GM19238 (cell line): ENCODE measurements around the gene ENPP7.
"Not testable (repeated sequence)": the region's sequence is repeated elsewhere in the genome, so short reads cannot be mapped to it uniquely, and the experiment has no call there.

ENCODE experiments used
- DNase-seq: peaks from one replicate; pipeline ENCODE4 v3.0.0; 2011; ENCODE audit warnings: low spot score; ENCODE audit not compliant: insufficient read length

Gene ENPP7

GRCh38 chr17:79748295-79749099 is 17.8 kb downstream of the ENPP7 start:
- DNase-seq, result no peak

DNA sequence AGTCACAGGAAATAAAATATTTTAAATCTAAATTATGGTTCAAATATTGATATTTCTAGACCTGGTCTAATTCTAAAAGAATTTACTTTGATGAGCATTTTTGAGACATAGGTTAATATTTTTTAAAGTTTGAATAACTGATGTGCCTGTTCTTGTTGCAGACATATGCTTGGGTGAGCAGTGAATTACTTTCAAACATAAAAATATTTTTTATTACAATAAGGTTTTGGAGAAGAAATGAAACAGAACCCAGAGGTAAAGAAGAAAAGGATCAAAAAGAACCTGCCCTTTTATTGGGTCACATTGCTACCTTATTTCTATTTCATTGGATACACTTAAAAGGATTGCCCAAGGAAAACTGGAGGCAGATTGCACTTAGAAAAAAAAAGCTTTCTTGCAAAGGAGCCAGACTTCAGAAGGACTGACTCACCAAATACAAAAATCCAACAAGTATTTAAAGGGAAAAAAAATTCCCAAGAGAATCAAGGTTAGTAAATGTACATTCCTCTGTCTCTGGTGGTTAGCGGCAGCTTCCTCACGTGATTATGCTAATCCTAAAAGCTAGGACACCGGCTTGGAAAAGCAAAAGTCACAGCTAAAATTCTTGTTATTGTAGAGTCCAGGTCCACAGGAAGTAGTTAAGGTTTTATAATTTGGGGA is 18.5 kb downstream of the ENPP7 start:
- DNase-seq, result no peak

DNA sequence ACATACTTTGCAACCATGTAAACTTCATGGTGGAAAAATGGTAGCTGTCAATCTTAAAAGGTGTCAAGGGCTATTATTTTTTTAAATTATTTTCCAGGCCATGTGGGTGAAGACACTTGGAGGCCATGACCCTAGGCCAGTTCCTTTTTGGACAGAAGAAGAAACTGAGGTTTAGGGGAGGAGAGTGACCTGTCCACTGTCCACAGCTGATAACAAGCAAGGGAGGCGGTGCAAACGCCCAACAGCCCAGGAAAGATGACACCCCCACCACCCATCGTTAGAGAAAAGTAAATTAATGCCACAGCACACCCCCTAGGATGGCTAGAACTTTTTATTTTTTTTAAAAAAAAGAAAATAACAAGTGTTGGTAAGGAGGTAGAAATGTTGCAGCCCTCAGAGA is 19.2 kb downstream of the ENPP7 start:
- no peak for DNase-seq

DNA sequence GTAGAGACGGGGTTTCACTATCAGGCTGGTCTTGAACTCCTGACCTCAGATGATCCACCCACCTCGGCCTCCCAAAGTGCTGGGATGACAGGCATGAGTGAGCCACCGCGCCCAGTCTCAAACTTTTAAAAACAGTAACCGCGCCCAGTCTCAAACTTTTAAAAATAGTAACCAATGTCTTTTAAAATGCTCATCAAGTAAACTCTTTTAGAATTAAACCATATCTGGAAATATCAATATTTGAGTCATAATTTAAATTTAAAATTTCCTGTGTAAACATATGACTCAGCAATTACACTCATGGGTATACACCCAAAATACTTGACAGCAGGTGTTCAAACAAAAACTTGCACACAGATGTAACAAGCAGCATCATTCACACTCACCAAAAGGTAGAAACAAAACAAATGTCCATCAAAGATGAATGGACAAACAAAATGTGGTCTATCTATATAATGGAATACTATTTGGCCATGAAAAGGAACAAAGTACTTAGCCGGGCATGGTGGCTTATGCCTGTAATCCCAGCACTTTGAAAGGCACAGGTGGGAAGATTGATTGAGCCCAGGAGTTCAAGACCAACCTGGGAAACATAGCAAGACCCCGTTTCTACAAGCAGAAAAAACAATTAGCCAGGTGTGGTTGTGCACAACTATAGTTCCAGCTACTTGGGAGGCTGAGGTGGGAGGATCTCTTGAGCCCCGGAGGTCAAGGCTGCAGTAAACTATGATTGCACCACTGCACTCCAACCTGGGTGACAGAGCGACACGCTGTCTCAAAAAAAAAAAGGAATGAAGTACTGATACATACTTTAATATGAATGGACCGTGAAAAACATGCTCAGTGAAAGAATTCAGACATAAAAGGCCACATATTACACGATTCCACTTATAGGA is 20.2 kb downstream of the ENPP7 start:
- no peak for DNase-seq

- no peak for DNase-seq
These were observed 21.4 kb downstream of the ENPP7 start for GRCh38 chr17:79752175-79752574.

DNA sequence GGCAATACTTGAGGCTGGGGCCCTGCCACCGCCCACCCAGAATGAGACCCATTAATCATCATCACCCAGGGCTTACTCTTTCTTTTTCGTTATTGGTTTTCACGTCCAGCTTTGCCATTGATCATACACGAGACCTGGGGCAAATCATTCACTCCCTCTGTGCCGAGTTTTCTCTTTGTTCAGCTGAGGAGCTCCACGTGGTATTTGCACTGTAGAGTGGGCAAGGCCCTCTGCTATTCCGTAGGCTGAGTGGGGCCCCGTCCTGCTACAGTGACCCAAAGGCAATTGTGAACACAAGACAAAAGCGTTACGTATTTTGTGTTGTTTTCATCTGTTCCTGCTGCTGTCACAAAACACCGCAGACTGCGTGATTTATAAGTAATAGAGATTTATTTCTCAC is 23.6 kb downstream of the ENPP7 start:
- DNase-seq, result no peak

- not testable (repeated sequence) for DNase-seq
These were observed 24.2 kb downstream of the ENPP7 start for GRCh38 chr17:79754903-79755302.

- DNase-seq, result no peak
These were observed 24.8 kb downstream of the ENPP7 start for GRCh38 chr17:79755591-79755990.

- DNase-seq, result no peak
These were observed 26.5 kb downstream of the ENPP7 start for GRCh38 chr17:79757140-79757745.

DNA sequence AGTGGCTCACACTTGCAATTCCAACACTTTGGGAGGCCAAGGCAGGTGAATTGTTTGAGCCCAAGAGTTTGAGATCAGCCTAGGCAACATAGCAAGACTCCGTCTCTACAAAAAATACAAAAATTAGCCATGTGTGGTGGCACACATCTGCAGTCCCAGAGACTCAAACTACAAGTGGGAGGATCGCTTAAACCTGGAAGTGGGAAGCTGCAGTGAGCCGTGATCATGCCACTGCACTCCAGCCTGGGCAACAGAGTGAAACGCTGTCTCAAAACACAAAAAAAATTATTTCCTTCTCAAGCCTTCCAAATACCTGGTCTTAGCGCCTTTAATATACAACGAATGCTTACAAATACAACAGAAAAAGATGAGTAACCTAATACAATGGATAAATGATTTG is 27.5 kb downstream of the ENPP7 start:
- no peak for DNase-seq

DNA sequence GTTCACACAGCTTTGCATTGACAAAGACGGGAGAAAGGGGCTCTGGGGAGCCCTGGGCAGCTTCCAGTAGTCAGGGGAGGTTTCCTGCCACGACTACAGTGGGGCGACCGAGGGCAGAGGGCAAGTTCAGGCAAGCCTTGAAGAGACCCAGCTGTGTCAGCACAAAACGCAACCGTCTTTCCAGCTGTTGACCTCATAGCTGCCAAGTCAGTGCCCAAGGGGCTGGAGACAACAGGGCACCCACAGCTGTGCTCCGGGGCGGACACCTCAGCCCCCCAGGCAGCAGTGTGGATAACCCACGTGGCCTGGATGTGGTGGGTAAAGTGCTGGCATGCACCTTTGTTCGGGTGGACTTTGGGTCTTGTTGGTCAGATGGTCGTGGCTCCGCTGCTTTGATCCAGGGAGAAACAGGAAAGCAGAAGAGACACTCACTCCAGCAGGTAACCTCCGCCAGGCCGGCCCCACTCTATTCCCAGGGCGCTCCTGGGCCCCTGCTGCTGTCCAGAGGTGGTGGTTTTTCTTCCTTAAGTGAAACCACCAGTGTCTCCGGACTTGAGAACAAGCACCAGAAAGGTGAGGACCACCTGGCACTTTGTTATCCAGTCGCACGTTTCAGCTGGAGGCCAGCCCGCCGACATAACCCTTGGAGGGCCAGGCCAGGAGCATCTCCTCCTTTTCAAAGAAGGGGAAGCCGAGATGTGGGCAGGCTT is 29.6 kb downstream of the ENPP7 start:
- DNase-seq, result no peak

DNA sequence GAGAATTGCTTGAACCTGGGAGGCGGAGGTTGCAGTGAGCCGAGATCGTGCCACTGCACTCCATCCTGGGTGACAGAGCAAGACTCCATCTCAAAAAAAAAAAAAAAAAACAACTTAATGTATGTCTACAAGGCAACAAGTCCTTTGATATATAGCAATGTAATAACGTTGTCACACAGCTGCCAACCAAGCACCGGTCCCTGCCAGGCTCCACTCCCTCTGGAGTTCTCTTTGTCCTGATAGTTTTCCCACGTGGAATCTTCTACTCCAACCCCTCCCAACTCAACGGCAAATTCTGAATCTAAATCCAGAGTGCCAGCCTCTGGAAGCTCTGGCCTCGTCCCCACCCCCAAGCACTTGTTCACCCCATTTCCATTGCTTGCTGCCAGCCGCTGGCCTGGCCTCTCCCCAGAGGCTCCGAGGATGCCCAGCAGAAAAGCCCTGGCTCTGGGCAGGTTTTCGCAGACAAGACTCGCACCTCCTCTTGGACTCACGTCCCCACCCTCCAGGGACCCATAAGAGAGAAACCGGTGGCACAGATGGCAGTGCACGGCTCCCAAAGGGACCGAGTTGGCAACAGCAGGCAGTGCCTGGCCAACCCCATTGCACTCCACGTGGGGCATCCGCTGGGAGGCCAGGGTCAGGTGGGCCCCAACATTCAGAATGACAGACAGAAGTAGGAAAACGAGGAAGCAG is 31.3 kb downstream of the ENPP7 start:
- no peak for DNase-seq

GRCh38 chr17:79765708-79766107 is 35.0 kb downstream of the ENPP7 start:
- DNase-seq, result no peak

DNA sequence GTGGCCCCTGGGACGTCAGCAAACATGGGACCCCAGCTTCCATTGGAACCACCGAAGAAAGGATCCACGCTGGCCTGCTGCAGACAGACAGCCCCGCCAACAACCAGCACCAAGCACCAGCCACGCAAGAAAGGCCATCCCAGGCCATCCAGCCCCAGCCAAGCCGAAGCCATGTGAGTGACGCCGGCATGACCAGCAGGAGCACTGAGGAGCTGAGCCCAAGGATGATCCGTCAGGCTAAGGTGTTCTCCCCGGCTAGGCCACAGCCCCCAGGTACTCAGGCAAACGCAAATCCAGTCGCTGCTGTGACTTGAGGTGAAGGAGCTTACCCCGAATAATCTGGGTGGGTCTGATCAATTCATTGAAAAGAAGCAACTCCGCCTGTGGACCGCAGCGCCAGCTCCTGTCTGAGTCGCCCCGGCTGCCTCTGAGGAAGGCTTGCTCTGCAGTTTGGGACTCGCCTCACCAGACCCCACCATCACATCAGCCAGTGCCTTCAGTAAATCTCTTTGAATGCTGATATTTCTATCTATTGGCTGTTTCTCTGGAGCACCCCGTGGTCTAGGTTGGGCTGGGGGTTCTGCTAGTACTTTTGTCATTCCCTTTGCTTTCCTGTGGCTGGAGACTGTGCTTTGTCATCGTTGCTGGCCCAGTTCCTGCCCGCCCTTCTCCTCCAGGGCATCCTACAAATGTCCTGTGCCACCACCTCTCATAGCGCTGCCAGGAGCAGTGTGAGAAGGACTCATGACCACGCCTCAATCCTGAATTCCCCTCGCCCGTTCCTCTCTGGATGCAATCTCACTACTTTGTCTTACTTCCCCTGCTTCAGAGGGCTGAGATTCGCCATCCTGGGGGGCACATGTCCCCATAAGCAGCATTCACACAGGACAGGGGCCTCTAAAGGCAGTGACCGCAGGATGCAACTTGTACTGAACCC is 39.1 kb downstream of the ENPP7 start:
- no peak for DNase-seq

DNA sequence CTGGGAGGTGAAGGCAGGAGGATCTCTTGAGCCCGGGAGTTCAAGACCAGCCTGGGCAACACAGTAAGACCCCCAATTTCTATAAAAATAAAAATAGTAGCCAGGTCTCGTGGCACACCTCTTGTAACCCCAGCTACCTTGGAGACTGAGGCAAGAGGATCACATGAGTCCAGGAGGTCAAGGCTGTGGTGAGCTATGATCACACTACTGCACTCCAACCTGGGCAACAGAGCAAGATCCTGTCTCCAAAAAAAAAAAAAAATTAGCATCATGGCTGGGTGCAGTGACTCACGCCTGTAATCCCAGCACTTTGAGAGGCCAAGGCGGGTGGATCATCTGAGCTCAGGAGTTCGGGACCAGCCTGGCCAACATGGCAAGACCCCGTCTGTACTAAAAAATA is 40.5 kb downstream of the ENPP7 start:
- no peak for DNase-seq

DNA sequence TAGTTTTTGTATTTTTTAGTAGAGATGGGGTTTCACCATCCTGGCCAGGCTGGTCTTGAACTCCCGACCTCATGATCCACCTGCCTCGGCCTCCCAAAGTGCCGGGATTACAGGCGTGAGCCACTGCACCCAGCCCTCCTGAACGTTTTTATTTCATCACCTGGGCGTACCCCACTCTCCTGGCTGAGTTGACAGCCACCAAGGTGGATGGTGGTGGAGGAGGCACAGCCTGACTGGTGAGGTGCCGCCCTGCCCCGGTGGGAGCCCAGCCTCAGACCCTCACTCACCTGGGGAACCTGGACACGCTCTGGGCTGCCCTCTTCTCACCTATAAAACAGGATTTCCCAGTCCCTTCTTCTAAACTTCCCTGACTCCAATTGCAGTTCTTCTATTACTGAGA is 42.0 kb downstream of the ENPP7 start:
- not testable (repeated sequence) for DNase-seq

DNA sequence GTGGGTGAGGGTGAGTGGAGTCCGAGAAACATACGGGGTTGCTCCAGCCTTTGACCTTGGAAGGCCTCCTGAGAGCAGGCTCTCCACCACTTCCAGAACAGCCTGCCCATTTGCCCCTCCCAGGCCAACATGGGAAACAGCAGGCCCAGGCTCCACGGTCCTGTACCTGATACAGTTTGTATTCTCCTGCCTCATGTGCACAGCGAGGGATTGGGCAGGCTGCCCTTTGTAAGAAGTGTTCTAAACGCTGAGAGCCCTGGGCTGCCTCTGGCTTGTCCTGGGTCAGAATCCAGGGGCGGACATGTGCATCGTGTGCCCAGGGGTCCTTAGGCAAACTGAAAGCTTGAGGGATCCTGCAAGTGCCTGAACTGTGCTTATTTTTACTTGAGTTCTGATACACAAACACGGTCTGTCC is 43.8 kb downstream of the ENPP7 start:
- DNase-seq, result no peak

DNA sequence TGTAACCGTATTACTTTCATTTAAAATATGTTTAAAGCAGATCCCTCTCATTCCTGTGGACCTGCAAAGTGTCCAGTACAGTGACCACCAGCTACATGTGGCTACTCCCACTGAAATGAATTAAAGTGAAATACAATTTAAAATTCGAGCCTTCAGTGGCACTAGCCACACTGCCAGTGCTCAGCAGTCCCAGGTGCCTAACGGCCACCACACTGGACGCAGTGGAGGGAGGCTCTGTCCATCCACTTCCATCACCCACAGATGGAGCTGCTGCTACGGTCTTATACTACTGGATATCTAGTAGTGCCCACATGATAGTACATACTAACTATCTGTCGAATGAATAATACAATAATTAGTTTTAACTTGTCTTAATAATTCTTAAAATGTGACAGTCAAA is 44.9 kb downstream of the ENPP7 start:
- no peak for DNase-seq
